ENCODE measurements around the gene FAM90A1.
"Not testable (repeated sequence)": the region's sequence is repeated elsewhere in the genome, so short reads cannot be mapped to it uniquely, and the experiment has no call there.

Gene FAM90A1

DNA sequence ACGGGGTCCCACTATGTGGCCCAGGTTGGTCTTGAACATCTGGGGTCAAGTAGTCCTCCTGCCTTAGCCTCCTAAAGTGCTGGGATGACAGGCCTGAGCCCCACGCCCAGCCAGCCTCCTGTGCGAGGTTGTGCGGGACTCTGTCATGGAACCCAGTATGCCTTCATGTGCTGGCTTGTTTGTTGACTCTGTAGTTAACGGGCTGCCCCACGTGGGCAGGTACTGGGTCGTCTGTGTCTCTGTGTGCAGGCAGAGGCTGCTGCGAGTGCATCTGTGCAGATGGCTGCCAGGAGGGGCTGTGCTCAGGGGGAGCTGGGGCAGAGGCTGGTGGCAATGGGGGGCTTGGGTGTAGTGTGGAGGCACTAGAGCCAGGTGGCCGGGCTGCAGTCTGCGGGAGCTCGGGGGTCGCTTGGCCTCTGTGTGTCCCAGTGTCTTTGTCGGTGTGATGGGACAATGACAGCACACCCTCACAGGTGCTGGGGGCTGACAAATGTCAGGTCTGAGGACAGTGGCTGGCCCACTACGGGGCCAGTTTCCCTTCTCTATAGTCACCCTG, 6.0 kb upstream of the FAM90A1 start:
- DNase-seq (ENCODE audit: low read depth in 2 of 2), result not testable (repeated sequence)

GRCh38 chr12:8231666-8232608, 4.5 kb upstream of the FAM90A1 start:
- DNase-seq (ENCODE audit: low read depth in 2 of 2), result peak; percentile 25 to 45

GRCh38 chr12:8231049-8231448, 3.6 kb upstream of the FAM90A1 start:
- DNase-seq (ENCODE audit: low read depth in 2 of 2), result not testable (repeated sequence)

GRCh38 chr12:8229486-8229885, 2.1 kb upstream of the FAM90A1 start:
- DNase-seq (ENCODE audit: low read depth in 2 of 2), result not testable (repeated sequence)

- not testable (repeated sequence) for DNase-seq (ENCODE audit: low read depth in 2 of 2)
Measured at GRCh38 chr12:8228607-8229006, 1.2 kb upstream of the FAM90A1 start.

DNA sequence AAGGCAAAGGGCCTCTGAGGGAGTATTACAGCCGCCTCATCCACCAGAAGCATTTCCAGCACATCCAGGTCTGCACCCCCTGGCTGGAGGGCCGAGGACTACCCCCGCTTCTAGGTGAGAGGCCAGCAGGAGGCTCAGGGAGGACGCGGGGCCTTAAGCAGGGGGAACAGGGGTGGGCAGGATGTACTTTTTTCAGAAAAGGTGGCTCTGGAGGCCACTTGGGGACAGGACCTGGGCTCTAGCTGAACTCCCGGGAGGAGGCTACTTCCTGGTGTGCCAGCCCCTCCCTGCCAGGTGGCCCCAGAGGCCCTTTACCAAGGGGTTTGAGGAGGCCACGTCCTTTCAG, 287 bp upstream of the FAM90A1 start:
- DNase-seq (ENCODE audit: low read depth in 2 of 2), result not testable (repeated sequence)

- DNase-seq (ENCODE audit: low read depth in 2 of 2), result no peak
Measured at GRCh38 chr12:8226355-8226754, 1.1 kb downstream of the FAM90A1 start.

DNA sequence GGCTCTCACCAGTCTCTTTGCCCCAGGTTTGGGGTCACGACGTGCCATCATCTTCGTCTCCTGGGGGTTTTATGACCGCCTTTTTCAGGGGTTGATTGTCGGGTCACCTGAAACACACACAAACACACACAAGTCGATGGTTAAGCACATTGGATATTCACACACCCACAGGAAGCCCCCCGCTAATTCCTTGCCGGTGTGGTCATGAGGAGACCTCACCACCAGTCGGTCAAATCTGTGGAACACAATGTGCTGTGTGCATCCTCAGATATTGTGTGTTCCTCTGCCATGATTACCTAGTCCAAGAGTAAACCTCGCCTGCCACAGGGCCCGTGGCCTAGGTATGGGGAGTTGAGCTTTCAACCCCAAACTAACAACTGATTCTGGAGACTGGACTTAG, 2.6 kb downstream of the FAM90A1 start:
- DNase-seq (ENCODE audit: low read depth in 2 of 2), result not testable (repeated sequence)

GRCh38 chr12:8223646-8224045, 3.8 kb downstream of the FAM90A1 start:
- DNase-seq (ENCODE audit: low read depth in 2 of 2), result not testable (repeated sequence)

- DNase-seq (ENCODE audit: low read depth in 2 of 2), result not testable (repeated sequence)
Measured at GRCh38 chr12:8222303-8222702, 5.1 kb downstream of the FAM90A1 start.

- not testable (repeated sequence) for DNase-seq (ENCODE audit: low read depth in 2 of 2)
Measured at GRCh38 chr12:8221844-8222243, 5.6 kb downstream of the FAM90A1 start.

DNA sequence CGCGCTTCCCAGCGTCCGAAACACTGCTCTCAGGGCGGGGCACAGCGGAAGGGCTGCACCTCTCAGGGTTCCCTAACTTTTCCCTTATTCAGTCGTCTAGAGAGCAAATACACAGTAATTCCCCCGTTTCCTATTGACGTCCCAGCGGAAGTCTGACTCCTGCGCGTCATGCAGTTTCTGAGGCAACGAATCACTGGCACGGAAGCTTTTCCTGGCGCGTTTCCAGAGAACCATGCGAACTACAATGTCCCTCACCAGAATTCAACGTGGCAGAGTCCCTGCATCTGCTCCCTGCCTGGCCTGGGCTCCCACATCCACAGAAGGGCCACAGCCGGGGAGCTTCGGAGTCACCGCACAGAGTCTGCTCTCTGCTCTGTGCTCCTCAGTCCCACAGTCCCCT, 6.0 kb downstream of the FAM90A1 start:
- DNase-seq (ENCODE audit: low read depth in 2 of 2), result not testable (repeated sequence)

DNA sequence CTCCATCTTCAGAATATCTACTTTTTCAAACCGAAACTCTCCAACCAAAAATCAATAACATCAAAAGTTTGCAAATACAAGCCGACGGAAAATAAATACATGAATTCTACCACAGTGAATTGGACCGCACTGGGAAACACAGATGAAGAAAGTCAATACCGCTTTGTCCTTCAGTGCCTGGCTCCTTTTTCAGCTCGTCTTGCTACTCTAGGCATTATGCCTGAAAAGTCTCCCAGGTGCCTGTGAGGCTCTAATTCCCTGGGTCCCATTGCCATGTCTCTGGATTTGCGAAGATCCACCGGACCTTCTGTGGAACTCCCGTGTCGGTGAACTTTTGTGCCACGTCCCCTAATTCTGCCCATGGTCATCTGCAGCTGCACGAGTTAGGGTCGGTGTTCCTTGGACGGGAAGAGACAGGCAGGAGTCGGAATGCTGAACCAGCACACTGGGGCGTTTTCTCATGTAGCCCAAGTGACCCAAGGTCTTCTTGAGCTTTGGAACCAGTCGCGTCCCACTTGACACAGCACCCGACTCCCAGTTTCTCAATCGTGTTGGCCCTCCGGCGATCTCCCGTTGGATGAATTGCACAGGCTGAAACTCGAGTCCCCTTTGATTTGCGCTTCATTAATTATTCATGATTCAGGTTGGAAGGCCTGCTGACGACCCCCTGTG, 8.6 kb downstream of the FAM90A1 start:
- not testable (repeated sequence) for DNase-seq (ENCODE audit: low read depth in 2 of 2)

- DNase-seq (ENCODE audit: low read depth in 2 of 2), result not testable (repeated sequence)
Measured at GRCh38 chr12:8197685-8198308, 29.6 kb downstream of the FAM90A1 start.

DNA sequence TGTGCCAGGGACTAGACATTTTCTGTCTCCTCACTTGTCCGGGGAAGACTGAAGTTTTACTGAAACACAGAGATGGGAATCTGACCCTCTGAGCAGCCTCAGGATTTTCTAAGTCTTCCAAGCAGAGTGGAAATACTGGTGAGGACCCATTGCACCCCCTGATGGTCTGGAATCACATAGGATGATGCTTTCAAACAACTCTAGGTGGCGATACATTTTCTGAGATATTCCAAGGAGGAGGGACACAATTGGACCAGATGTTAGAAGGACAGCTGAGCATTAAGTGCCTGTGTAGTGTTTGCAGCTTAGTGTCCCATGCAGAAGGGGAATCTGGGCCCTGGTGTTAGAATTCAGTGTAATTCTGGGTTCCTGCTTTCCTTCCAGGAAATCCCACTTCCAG, 39.3 kb downstream of the FAM90A1 start:
- DNase-seq (ENCODE audit: low read depth in 2 of 2), result not testable (repeated sequence)

DNA sequence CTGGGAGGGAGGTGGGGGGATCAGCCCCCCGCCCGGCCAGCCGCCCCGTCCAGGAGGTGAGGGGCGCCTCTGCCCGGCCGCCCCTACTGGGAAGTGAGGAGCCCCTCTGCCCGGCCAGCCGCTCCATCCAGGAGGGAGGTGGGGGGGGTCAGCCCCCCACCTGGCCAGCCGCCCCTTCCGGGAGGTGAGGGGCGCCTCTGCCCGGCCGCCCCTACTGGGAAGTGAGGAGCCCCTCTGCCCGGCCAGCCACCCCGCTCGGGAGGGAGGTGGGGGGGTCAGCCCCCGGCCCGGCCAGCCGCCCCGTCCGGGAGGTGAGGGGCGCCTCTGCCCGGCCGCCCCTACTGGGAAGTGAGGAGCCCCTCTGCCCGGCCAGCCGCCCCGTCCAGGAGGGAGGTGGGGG, 43.2 kb downstream of the FAM90A1 start:
- not testable (repeated sequence) for DNase-seq (ENCODE audit: low read depth in 2 of 2)

DNA sequence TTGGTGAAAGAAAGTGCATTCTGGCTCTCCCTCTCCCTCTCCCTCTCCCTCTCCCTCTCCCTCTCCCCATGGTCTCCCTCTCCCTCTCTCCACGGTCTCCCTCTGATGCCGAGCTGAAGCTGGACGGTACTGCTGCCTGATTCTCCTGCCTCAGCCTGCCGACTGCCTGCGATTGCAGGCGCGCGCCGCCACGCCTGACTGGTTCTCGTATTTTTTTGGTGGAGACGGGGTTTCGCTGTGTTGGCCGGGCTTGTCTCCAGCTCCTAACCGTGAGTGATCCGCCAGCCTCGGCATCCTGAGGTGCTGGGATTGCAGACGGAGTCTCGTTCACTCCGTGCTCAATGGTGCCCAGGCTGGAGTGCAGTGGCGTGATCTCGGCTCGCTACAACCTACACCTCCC, 44.1 kb downstream of the FAM90A1 start:
- DNase-seq (ENCODE audit: low read depth in 2 of 2), result not testable (repeated sequence)

GRCh38 chr12:8182923-8183322, 44.5 kb downstream of the FAM90A1 start:
- DNase-seq (ENCODE audit: low read depth in 2 of 2), result not testable (repeated sequence)

DNA sequence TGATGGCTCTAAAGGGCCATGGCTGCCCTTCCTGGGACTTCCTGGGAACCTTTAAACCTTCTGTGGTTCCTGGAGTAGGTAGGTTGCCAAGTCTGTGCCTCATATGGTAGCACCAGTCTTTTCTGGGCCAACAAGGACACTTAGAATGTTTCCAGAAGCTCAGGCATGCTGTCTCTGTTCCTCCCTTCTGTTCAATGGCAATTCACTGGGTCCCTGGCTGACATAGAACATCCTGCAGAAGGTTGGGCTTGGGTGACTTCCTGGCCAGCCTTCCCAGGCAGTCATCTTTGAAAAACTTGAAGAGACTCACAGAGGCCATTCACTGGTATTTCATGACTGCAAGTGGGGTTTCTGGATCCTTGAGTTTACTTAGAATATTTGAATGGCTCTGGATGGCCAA, 46.1 kb downstream of the FAM90A1 start:
- not testable (repeated sequence) for DNase-seq (ENCODE audit: low read depth in 2 of 2)

GRCh38 chr12:8179989-8180585, 47.3 kb downstream of the FAM90A1 start:
- peak; percentile 40 to 57 for DNase-seq (ENCODE audit: low read depth in 2 of 2)

DNA sequence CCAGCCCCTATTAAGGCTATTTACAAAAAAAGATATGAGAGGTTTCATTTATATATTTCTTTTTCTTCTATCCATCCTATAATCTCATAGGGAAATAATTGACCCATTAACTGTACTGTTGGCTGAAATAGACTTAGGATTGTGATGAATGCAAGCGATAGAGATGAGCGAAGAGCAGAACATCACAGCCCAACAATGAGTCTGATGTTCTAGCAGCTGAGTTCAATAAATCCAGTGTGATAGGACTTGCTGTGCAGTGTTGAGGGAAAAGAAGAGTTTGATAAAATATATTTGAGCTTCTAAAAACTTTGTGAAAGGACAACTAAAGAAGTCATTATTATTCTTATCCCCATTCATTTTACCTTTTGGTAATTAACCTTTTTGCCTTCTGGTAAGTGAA, 54.5 kb downstream of the FAM90A1 start:
- not testable (repeated sequence) for DNase-seq (ENCODE audit: low read depth in 2 of 2)
